Activated naive CD8-positive, alpha-beta T cell (primary cell): Measurements from ENCODE around the gene SREBF2.
"Not testable (repeated sequence)": the region's sequence is repeated elsewhere in the genome, so short reads cannot be mapped to it uniquely, and the experiment has no call there.

Source experiments
- H3K27ac Mint-ChIP-seq: one replicate; pipeline ENCODE4 v1.8.0; 2021; ENCODE audit warnings: mixed read lengths
- H3K27me3 Mint-ChIP-seq: one replicate; pipeline ENCODE4 v1.8.0; 2021; ENCODE audit warnings: mixed read lengths
- H3K36me3 Mint-ChIP-seq: one replicate; pipeline ENCODE4 v1.8.0; 2021; ENCODE audit warnings: mixed read lengths
- H3K4me1 Mint-ChIP-seq: one replicate; pipeline ENCODE4 v1.8.0; 2021; ENCODE audit warnings: low read depth, mixed read lengths
- H3K4me3 Mint-ChIP-seq: one replicate; pipeline ENCODE4 v1.8.0; 2021; ENCODE audit warnings: mild to moderate bottlenecking, mixed read lengths
- H3K9me3 Mint-ChIP-seq: one replicate; pipeline ENCODE4 v1.8.0; 2021; ENCODE audit warnings: low read depth, mixed read lengths

The SREBF2 gene

GRCh38 chr22:41844513-41844912 lies 11.6 kb downstream of the SREBF2 start:
- Mint-ChIP-seq H3K27me3 (no peaks in the 10 kb centered on the region), H3K4me1 (peaks cover 60% of the 10 kb centered on the region), H3K9me3 (no peaks in the 10 kb centered on the region), H3K27ac (peak overlapping the region; percentile 46), H3K4me3 (no peak overlapping the region), H3K36me3 (peaks cover 8% of the 10 kb centered on the region)

- Mint-ChIP-seq H3K4me1 (peaks cover 57% of the 10 kb centered on the region), H3K4me3 (no peak overlapping the region)
These were observed 12.7 kb downstream of the SREBF2 start for GRCh38 chr22:41845380-41846267.

GRCh38 chr22:41846268-41846987 lies 13.5 kb downstream of the SREBF2 start:
- Mint-ChIP-seq H3K36me3 (peaks cover 5% of the 10 kb centered on the region), H3K27ac (peak overlapping the region; percentile 47), H3K9me3 (no peaks in the 10 kb centered on the region), H3K4me1 (peaks cover 51% of the 10 kb centered on the region), H3K4me3 (no peak overlapping the region), H3K27me3 (no peaks in the 10 kb centered on the region)

More at GRCh38 chr22:41845380-41846267, 12.7 kb downstream of the SREBF2 start:
- Mint-ChIP-seq H3K27ac (peak overlapping the region; percentile 46), H3K36me3 (peaks cover 5% of the 10 kb centered on the region), H3K9me3 (no peaks in the 10 kb centered on the region), H3K27me3 (no peaks in the 10 kb centered on the region)

DNA sequence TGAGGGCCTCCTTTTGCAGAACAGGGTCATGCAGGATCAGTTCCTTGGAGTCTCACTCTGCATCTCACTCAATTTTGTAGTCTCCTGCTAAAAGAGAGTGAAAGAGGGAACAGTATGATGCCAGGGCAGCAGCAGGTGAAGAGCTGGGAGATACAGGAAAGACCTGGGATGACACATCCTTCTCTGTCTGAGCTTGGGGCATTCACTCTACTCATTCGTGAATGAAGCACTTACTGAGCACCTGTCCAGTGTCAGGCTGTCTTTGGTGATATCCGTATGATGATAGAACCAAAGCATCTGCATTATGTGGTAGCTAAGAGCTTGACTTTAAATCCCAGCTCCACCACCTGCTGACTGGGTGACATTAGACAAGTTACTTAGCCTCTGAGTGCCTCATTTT lies 14.4 kb downstream of the SREBF2 start:
- Mint-ChIP-seq H3K36me3 (peaks cover 5% of the 10 kb centered on the region), H3K4me1 (peaks cover 46% of the 10 kb centered on the region), H3K27ac (no peak overlapping the region), H3K27me3 (no peaks in the 10 kb centered on the region), H3K9me3 (no peaks in the 10 kb centered on the region), H3K4me3 (no peak overlapping the region)

DNA sequence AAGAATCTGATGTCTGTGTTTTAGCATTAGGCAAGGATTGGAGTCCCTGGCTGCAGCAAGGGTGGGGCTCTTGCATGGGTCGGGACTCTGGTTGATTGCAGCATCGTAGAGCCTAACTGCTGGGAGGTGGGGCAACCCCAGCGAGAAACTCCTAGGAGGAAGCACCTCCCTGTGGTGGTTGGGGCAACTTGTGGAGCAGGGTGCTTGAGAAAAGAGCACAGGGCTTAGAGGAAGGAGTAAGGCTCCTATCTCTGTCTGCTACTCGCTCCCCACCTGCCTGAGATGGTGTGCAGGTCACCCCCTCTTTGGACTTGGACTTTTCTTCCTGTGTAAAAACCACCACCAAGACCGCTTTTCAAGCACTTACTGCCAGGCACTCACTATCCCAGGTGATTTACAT lies 15.6 kb downstream of the SREBF2 start:
- Mint-ChIP-seq H3K4me3 (no peak overlapping the region), H3K4me1 (peaks cover 41% of the 10 kb centered on the region), H3K36me3 (peaks cover 3% of the 10 kb centered on the region), H3K27ac (no peak overlapping the region), H3K9me3 (no peaks in the 10 kb centered on the region), H3K27me3 (no peaks in the 10 kb centered on the region)

DNA sequence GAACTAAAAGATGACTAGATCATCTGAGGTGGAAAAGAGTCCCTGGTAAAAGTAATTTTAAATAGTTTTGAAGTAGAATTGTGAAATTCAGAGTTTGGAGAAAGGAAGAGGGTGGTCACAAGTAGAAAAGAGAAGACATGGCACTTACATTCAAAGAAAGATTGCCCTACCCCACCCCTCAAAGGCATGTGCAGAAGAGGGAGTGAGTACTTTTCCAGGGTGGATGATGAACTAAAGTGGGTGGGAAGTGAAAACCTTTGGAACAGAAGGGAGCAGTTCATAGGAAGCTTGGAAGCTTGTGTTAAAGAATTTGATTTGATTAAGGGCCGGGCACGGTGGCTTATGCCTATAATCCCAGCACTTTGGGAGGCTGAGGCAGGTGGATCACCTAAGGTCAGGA lies 23.6 kb downstream of the SREBF2 start:
- H3K27me3 Mint-ChIP-seq = no peaks in the 10 kb centered on the region
- H3K36me3 Mint-ChIP-seq = no peaks in the 10 kb centered on the region
- H3K4me3 Mint-ChIP-seq = peak overlapping the region; percentile 74
- peak overlapping the region; percentile 95 for H3K27ac Mint-ChIP-seq
- peaks cover 61% of the 10 kb centered on the region for H3K4me1 Mint-ChIP-seq
- H3K9me3 Mint-ChIP-seq = no peaks in the 10 kb centered on the region

DNA sequence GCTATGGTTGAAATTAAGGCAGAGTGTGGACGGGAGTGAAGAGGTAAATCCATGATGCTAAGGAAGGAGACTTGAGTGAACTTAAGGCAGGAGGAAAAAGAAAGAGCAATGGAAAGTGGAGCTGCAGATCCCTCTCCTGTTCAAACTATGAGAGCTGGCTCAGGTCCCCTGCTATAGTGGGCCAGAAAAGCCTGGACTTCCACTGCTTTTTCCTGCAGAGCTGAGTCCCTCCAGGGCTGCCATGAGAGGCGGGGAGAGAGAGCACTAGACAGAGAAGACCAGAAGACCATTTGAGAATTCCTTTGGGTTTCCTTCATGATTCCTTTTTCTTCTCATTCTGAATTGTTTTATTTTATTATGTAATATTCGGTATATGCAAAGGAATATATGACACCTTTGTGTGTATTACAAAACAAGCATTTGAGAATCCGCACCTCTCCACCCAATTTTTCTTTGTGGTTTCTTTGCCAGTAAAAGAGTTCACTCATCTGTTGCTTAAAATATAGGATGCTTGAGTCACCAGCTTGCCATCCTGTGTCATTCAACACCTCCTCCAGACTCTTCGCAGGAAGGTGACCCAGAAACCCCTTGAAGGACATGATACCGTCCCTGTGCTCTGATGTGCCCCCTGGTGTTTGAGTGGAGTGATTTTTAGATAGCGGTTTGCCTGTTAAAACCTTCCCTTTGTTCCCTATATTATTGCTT lies 24.4 kb downstream of the SREBF2 start:
- Mint-ChIP-seq H3K9me3 (no peaks in the 10 kb centered on the region), H3K36me3 (no peaks in the 10 kb centered on the region), H3K27ac (peak overlapping the region; percentile 95), H3K4me3 (peak overlapping the region; percentile 78), H3K4me1 (peaks cover 64% of the 10 kb centered on the region), H3K27me3 (no peaks in the 10 kb centered on the region)

DNA sequence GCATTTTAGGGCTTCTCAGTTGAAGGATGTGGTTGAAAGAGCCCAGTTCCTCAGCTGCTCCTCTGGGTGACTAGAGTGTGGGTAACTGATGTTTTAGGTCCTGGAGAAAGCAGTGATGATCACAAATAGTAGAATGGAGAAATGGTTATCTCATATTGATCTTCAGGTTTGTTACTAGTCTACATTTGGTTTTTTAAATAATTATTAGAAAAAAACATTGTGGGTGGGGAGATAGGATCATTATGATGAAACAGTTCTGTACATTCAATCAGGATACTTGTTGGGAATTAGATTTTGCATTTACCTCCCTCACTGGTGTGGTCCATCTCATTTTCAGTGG lies 24.9 kb downstream of the SREBF2 start:
- Mint-ChIP-seq H3K27me3 (no peaks in the 10 kb centered on the region), H3K9me3 (no peaks in the 10 kb centered on the region), H3K4me3 (peak overlapping the region; percentile 78), H3K36me3 (no peaks in the 10 kb centered on the region), H3K27ac (peak overlapping the region; percentile 95), H3K4me1 (peaks cover 67% of the 10 kb centered on the region)

DNA sequence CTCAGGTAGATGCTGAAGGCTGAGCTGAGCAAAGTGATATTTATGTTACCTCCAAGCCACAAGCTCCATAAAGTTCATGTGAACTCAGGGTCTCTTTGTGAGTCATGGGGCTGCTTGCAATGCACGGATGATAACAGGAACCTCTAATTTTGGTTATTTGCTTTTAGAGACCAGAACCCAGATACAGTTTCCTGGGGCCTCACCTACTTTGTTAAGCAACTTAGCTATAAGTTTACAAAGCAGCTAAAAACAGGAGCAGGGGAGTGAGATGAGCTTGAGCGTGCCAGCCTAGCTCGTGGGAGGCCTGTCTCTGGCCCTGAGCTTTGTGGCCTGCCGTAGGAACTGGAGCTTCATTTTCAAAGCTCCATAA lies 29.2 kb downstream of the SREBF2 start:
- Mint-ChIP-seq H3K4me3 (peak overlapping the region; percentile 78), H3K27ac (peak overlapping the region; percentile 98), H3K36me3 (peaks cover 11% of the 10 kb centered on the region), H3K4me1 (peaks cover 68% of the 10 kb centered on the region), H3K9me3 (no peaks in the 10 kb centered on the region), H3K27me3 (no peaks in the 10 kb centered on the region)

GRCh38 chr22:41862530-41863266 lies 29.8 kb downstream of the SREBF2 start:
- Mint-ChIP-seq H3K4me1 (peaks cover 62% of the 10 kb centered on the region), H3K27ac (peak overlapping the region; percentile 98), H3K9me3 (no peaks in the 10 kb centered on the region), H3K4me3 (peak overlapping the region; percentile 78), H3K27me3 (no peaks in the 10 kb centered on the region), H3K36me3 (peaks cover 11% of the 10 kb centered on the region)

DNA sequence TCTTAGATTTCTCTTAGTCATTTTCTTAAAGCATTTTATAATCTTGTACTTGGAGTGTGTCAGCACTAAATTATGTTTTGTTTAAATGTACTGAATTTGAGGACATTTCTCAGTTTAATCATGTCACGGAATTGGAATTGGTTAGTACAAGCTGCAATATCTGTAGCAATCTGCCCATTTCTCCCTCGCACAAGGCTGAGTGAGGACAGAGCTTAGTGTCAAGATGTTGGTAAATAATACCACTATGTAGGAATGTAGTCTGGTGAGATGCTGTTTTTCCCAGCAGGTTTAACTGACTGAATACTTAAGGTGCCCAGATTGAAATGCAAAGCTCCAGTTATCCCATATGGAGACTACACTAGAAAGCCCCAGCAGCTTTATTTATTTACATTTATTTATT lies 30.6 kb downstream of the SREBF2 start:
- Mint-ChIP-seq H3K4me1 (peaks cover 55% of the 10 kb centered on the region), H3K27me3 (no peaks in the 10 kb centered on the region), H3K27ac (peak overlapping the region; percentile 98), H3K36me3 (peaks cover 11% of the 10 kb centered on the region), H3K9me3 (no peaks in the 10 kb centered on the region), H3K4me3 (peak overlapping the region; percentile 78)

GRCh38 chr22:41868556-41868955 lies 35.7 kb downstream of the SREBF2 start:
- Mint-ChIP-seq H3K27me3 (no peaks in the 10 kb centered on the region), H3K27ac (no peak overlapping the region), H3K4me3 (no peak overlapping the region), H3K9me3 (no peaks in the 10 kb centered on the region), H3K4me1 (peaks cover 29% of the 10 kb centered on the region), H3K36me3 (peaks cover 12% of the 10 kb centered on the region)

DNA sequence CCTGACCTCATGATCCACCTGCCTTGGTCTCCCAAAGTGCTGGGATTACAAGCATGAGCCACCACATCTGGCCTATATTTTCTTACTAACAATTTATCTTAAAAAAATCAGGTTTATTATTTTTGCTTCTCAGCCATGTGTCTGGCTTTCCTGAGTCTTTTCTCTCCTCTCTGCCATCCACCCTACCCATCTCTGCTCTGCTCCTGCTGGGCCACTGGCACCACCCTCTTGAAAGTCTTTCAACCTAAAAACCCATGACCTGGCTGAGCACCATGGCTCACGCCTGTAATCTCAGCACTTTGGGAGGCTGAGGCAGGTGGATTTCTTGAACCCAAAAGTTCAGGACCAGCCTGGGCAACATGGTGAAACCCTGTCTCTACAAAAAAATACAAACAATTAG lies 37.2 kb downstream of the SREBF2 start:
- H3K4me1 Mint-ChIP-seq = peaks cover 38% of the 10 kb centered on the region
- not testable (repeated sequence) for H3K4me3 Mint-ChIP-seq, H3K27ac Mint-ChIP-seq, H3K9me3 Mint-ChIP-seq, H3K27me3 Mint-ChIP-seq
- peaks cover 15% of the 10 kb centered on the region for H3K36me3 Mint-ChIP-seq

- H3K36me3 Mint-ChIP-seq = peaks cover 15% of the 10 kb centered on the region
- no peak overlapping the region for H3K27ac Mint-ChIP-seq
- no peak overlapping the region for H3K4me3 Mint-ChIP-seq
- no peaks in the 10 kb centered on the region for H3K27me3 Mint-ChIP-seq
- no peaks in the 10 kb centered on the region for H3K9me3 Mint-ChIP-seq
- peaks cover 34% of the 10 kb centered on the region for H3K4me1 Mint-ChIP-seq
These were observed 37.9 kb downstream of the SREBF2 start for GRCh38 chr22:41870786-41871185.
